Spleen (tissue), 7 donors: ENCODE measurements around the gene OTOR.

Experiments used
- CTCF ChIP-seq, 11 experiments: fragments of 200-600 bp in 7 of 11; fragments of 450-650 bp in 4 of 11; sonication (generic) in 4 of 11; IDR thresholded peaks in 8 of 11; conservative IDR thresholded peaks in 3 of 11; 1 replicate in 7 of 11; 2 replicates in 4 of 11; pipeline versions ENCODE4 v1.4.0 to v1.8.0; 2016 to 2021; ENCODE audit warnings: antibody characterized with exemption in 11 of 11, inconsistent platforms in 4 of 11, mild to moderate bottlenecking in 1 of 11
- POLR2A ChIP-seq, 3 donors: fragments of 450-650 bp; IDR thresholded peaks; one replicate each; pipeline ENCODE4 v1.5.1; 2017; ENCODE audit warnings: antibody characterized with exemption in 3 of 3, mild to moderate bottlenecking in 1 of 3
- POLR2AphosphoS5 ChIP-seq, 3 donors: sonication (generic); formaldehyde crosslinking; IDR thresholded peaks; one replicate each; pipeline ENCODE4 v1.5.1; 2017; ENCODE audit warnings: antibody characterized with exemption in 3 of 3
- donor health status: DM: no; HTN: no; CAD: no; lungs with moderate emphysema.
- donor health status: DM: no; HTN: no; CAD: no.
- donor health status: DM: no; HTN: no; CAD: no.

DNA sequence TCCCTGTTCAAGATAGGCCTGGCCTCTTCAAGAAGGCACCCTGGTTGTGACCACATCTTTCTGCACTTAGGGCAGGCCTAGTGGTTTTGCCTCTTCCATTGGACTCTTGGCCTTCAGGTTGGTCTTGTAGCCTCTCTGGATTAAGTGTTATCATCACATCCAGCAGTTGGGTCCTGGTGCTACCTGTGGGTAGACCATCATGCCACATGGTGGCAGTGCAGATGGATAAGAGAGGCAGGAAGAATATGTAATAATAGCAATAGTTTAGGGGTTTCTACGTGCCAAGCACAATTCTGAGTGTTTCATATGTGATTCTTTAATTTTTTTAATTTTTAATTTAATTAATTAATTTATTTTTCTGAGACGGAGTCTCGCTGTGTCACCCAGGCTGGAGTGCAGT is 46.9 kb upstream of the OTOR start:
- no peak for TF ChIP-seq POLR2AphosphoS5 (IDR thresholded peaks at IDR 0.05)
- peak in 3 of 11 experiments; percentile 26 to 47 (median 30) for TF ChIP-seq CTCF (IDR thresholded peaks at IDR 0.05 in 8 of 11, conservative IDR thresholded peaks at IDR 0.05 in 3 of 11)
- TF ChIP-seq POLR2A (IDR thresholded peaks at IDR 0.05) = no peak
